DMS53 treated with DMSO at 0.1 percent for 48 hours (cell line): ENCODE results near the gene PODNL1.

ENCODE experiments used
- DNase-seq: peaks from one replicate; lab custom pipeline; 2025; ENCODE audit not compliant: unreplicated experiment; lab: John Stamatoyannopoulos, UW

The PODNL1 gene

GRCh38 chr19:13899912-13900584, 38.2 kb downstream of the PODNL1 start:
- no peak for DNase-seq

GRCh38 chr19:13899393-13899792, 38.8 kb downstream of the PODNL1 start:
- no peak for DNase-seq

- DNase-seq, result no peak
Observed at GRCh38 chr19:13896227-13896626, 42.0 kb downstream of the PODNL1 start.

- DNase-seq, result no peak
Observed at GRCh38 chr19:13894552-13894951, 43.7 kb downstream of the PODNL1 start.

- no peak for DNase-seq
Observed at GRCh38 chr19:13892870-13893269, 45.3 kb downstream of the PODNL1 start.

- DNase-seq, result no peak
Observed at GRCh38 chr19:13890136-13890535, 48.1 kb downstream of the PODNL1 start.

GRCh38 chr19:13888281-13888680, 49.9 kb downstream of the PODNL1 start:
- DNase-seq, result no peak

GRCh38 chr19:13887517-13887916, 50.7 kb downstream of the PODNL1 start:
- no peak for DNase-seq

GRCh38 chr19:13887018-13887436, 51.2 kb downstream of the PODNL1 start:
- no peak for DNase-seq

GRCh38 chr19:13885826-13886365, 52.3 kb downstream of the PODNL1 start:
- no peak for DNase-seq

GRCh38 chr19:13884726-13885591, 53.3 kb downstream of the PODNL1 start:
- DNase-seq, result no peak

- no peak for DNase-seq
Observed at GRCh38 chr19:13883516-13884064, 54.6 kb downstream of the PODNL1 start.

GRCh38 chr19:13882836-13883235, 55.4 kb downstream of the PODNL1 start:
- no peak for DNase-seq

GRCh38 chr19:13882419-13882795, 55.8 kb downstream of the PODNL1 start:
- no peak for DNase-seq

- no peak for DNase-seq
Observed at GRCh38 chr19:13881692-13882418, 56.4 kb downstream of the PODNL1 start.

- no peak for DNase-seq
Observed at GRCh38 chr19:13881251-13881691, 56.9 kb downstream of the PODNL1 start.
